GM19043 (cell line): Measurements from ENCODE around the gene GALNT10.
"Not testable (repeated sequence)": the region's sequence is repeated elsewhere in the genome, so short reads cannot be mapped to it uniquely, and the experiment has no call there.

Experiments
- ATAC-seq: cut with Tn5 transposase; IDR thresholded peaks from one replicate; pipeline ENCODE4 v1.9.1; 2021; ENCODE audit warnings: low read depth; ENCODE audit not compliant: unreplicated experiment

Gene GALNT10

GRCh38 chr5:154342963-154343362 lies 152.4 kb downstream of the GALNT10 start:
- ATAC-seq = no peak

GRCh38 chr5:154344461-154344860 lies 153.9 kb downstream of the GALNT10 start:
- ATAC-seq = no peak

DNA sequence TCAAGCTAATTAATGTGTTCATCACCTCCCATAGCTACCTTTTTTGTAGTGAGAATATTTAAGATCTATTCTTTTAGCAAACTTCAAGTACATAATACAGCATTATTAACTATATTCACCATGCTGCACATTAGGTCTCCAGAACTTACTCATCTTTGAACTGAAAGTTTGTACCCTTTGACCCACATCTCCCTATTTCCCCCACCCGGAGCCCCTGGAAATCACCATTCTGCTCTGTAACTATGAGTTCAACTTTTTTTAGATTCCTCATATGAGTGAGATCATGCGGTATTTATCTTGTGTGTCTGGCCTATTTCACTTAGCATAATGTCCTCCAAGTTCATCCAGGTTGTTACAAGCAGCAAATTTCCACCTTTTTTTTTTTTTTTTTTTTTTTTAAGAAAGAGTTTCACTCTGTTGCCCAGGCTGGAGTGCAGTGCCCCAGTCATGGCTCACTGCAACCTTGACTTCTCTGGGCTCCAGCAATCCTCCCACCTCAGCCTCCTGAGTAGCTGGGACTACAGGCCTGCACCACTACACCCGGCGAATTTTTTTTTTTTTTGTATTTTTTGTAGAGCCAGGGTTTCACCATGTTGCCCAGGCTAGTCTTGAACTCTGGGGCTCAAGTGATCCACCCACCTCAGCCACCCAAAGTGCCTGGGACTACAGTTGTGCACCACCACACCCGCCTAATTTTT lies 154.9 kb downstream of the GALNT10 start:
- peak; percentile 70 for ATAC-seq

DNA sequence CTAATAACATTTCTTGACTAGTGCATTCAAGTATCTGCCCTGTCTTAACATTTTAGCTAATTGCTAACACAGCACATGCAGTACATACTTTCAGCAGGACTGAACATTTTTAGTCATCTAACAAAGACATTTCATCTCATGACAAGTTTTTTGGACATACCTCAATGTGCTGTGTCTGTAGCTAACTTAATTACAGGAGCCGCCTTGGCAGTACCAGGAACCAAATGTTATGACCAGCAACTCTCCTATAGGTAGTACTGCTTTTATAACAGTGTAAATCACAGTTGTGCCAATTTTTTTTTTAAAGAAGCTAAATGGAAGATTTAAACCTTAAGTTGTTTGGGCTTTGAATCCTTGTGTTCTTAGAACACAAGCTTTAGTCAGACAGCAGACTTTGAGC lies 155.9 kb downstream of the GALNT10 start:
- no peak for ATAC-seq

- ATAC-seq = no peak
Observed at GRCh38 chr5:154349626-154350264, 159.2 kb downstream of the GALNT10 start.

DNA sequence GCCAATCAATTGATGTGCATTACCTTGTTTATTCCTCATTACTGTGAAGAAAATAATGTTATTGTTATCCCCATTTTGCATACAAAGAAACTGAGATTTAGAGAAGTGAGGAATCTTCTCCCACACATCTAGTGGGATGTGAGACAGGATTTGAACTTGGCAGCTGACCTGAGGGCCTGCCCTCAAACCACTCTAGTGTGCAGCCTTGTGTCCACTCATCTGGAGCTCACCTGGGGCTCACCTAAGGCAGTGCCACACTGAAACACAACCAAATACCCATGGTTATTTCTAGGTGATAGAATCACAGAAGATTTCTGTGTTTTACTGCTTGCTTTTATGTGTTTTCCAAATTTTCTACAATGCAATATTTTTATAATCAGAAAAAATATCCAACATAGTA lies 160.6 kb downstream of the GALNT10 start:
- no peak for ATAC-seq

GRCh38 chr5:154351566-154351965 lies 161.0 kb downstream of the GALNT10 start:
- ATAC-seq = peak; percentile 56

GRCh38 chr5:154352960-154353548 lies 162.5 kb downstream of the GALNT10 start:
- no peak for ATAC-seq

- ATAC-seq = no peak
Observed at GRCh38 chr5:154355129-154355611, 164.6 kb downstream of the GALNT10 start.

DNA sequence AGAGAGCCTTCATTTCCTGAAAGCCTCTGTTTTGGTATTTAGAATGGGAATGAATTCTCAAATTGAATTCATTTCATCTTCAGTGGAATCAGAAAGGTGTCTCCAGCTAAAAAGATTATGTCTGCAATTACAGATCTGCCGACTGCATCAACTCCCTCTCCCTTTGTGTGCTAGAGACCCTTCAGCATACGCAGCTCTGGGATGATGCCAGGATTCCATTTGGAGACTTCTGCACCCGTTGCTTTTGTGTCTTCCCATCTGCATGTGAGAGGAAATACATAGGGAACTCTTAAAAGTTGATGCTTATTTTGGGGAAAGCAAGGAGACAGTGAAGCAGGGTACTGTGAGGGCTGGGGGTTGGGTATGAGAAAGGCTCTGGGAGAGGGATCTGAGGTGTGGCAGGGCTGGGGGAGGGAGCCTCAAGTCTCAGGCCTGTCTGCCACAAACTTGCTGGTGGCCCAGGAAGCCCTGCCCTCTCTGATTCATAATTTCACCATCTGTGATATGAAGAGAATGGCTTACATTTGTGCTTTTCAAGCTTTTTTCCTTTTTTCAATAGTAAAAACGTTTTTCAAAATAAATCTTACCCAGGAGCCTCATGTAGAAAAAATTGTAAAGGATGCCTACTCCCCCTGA lies 165.6 kb downstream of the GALNT10 start:
- ATAC-seq = no peak

- no peak for ATAC-seq
Observed at GRCh38 chr5:154356958-154357357, 166.4 kb downstream of the GALNT10 start.

DNA sequence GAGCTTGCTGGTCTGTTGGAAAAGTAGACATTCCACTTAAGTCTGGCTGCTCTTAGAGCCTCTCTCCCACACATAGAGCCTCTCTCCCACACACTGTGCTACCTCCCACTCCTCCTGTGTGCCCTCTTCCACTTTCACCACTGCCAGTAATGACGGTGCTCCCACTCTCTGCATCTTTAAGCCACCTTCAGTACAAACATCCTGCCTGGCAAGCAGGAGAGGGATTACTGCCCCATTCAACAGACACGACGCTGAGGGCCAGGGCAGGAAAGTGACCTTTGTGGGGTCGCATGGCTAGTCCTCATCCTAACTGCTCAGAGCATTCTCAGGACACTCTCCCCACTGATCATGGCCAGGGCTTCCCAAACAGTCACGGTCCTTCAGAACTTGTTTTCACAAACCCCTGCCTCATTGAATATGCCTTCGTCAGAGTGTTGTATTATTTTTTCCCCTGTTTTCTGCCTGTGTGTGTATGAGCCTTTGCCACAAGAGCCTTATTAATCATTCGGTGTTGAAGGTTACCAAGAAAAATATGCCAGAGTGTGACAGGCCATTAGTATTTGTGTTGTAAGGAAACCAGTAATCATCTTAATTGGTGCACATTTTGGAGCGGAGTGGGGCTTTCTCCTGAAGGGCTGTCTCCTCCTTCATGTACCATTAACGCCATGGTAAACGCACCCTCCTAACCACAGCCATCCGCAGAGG lies 168.1 kb downstream of the GALNT10 start:
- no peak for ATAC-seq

- ATAC-seq = no peak
Observed at GRCh38 chr5:154359221-154359573, 168.7 kb downstream of the GALNT10 start.

- not testable (repeated sequence) for ATAC-seq
Observed at GRCh38 chr5:154360241-154360640, 169.7 kb downstream of the GALNT10 start.

DNA sequence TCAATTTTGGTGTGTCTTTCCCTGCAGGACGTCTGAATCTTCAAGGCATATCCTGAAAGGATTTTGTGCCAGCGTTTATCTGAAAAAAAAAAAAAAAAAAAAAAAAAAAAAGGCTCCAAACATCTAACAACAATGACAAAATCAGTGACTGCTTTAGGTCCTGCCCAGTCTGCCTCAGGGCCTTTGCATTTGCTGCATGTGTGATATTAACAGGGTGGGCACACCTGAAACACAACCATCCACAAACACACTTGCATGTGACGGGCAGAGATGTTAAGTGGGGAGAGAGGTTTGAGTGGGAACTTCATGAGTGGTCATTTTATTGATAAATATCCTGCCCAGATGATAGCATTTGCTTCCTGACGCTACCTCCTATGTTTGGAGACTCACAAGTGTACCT lies 172.9 kb downstream of the GALNT10 start:
- no peak for ATAC-seq

- ATAC-seq = no peak
Observed at GRCh38 chr5:154364771-154365170, 174.2 kb downstream of the GALNT10 start.

DNA sequence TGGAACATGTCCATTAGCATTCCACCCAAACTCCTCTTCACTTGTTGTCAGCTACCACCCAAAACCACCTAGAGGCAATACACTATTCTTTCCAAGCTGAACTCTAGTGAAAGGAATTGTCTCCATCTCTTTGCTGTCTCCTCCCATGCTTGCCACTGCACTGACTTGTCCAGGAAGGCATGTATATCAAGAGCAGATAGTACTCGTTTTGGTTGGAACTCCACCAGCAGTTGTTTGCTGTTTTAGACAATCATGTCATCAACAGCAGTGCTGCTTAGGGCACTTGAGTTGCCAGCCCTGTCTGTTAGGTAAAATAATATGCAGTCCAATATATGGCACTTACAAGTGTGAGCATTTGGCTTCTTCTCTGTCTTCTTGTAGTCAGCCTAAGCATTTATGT lies 175.3 kb downstream of the GALNT10 start:
- ATAC-seq = no peak

DNA sequence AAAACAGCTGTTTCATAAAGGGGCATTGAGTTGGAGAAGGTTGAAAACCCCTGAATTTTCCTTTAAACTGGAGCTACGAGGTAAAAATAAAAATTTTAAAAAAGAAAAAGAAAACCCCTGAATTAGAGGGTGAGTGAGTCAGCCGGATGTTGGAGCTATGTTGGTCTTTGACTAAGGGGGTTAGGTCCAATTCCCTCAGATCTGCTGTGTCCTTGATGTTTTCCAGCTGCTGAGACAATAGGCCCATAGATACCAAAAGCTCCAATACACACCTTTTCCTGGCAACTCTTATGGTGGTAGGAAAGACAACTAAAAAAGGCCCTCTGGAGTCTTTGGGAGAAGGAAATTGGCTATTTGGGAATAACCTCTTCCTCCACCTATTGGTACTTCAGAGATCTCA lies 175.8 kb downstream of the GALNT10 start:
- no peak for ATAC-seq

- peak; percentile 59 for ATAC-seq
Observed at GRCh38 chr5:154367101-154367500, 176.6 kb downstream of the GALNT10 start.

DNA sequence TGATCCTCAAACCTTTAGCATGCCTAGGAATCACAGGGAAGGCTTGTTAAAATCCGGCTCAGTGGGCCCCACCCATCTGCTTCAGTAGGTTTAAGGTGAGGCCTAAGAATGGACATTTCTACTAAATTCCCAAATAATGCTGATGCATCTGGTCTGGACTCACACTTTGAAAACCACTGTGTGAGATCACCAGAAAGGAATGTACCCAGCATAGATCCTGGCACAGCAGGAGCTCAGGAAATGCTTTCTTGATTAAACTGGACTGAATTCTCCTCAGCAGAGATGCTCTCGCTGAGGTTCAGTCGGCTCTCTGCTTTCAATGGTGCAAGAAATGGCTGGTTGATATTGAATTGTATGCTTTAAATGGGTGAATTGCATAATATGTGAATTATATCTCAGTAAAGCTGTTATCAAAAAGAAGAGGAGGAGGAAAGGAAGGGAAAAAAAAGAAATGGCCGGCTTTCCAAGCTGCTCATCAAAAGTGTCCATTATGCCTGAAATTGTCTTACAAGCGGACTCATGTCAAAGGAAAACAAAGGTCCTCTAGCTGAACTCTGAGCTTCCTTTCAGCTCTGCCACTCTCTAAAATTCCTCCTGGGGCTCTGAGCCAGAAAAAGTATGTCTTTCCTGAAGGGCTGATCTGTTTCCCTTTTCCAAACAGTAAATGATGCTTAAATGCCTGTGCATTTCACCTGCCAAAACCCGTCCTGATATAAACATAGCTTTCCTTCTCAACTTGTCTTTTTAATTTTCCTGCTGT lies 177.7 kb downstream of the GALNT10 start:
- no peak for ATAC-seq
